Measurements from ENCODE around the gene APLP2.

Gene APLP2

GRCh38 chr11:130097285-130097684 is 27.6 kb downstream of the APLP2 start:
- ATAC-seq, result no peak
- TF ChIP-seq ZFP3 (CRISPR knock-in tag; IDR thresholded peaks at IDR 0.05) (no peak), PPARA (CRISPR knock-in tag; IDR thresholded peaks at IDR 0.05; ENCODE audit: borderline replicate concordance) (no peak), SNAI2 (CRISPR knock-in tag; IDR thresholded peaks at IDR 0.05) (no peak), ZNF8 (CRISPR knock-in tag; IDR thresholded peaks at IDR 0.05) (no peak)

- ATAC-seq, result no peak
- TF ChIP-seq ISL1 (CRISPR knock-in tag; IDR thresholded peaks at IDR 0.05) (no peak), SNAI2 (CRISPR knock-in tag; IDR thresholded peaks at IDR 0.05) (no peak)
Measured at GRCh38 chr11:130099356-130099755, 29.7 kb downstream of the APLP2 start.

GRCh38 chr11:130100381-130101095 is 30.8 kb downstream of the APLP2 start:
- no peak for ATAC-seq

More at GRCh38 chr11:130100381-130101095, 30.8 kb downstream of the APLP2 start:
- TF ChIP-seq ESRRG (CRISPR knock-in tag; IDR thresholded peaks at IDR 0.05) (no peak), ARNTL (CRISPR knock-in tag; IDR thresholded peaks at IDR 0.05; ENCODE audit: borderline replicate concordance, low read depth) (no peak), TSHZ2 (CRISPR knock-in tag; IDR thresholded peaks at IDR 0.05) (no peak), ZC3H10 (CRISPR knock-in tag; IDR thresholded peaks at IDR 0.05) (no peak), POU6F1 (CRISPR knock-in tag; IDR thresholded peaks at IDR 0.05; ENCODE audit: borderline replicate concordance, low read depth) (no peak), ISL1 (CRISPR knock-in tag; IDR thresholded peaks at IDR 0.05) (no peak), PATZ1 (CRISPR knock-in tag; IDR thresholded peaks at IDR 0.05; ENCODE audit: borderline replicate concordance) (no peak), ZNF8 (CRISPR knock-in tag; IDR thresholded peaks at IDR 0.05) (no peak), CREB5 (CRISPR knock-in tag; IDR thresholded peaks at IDR 0.05; ENCODE audit: low read depth) (no peak), ZNF565 (CRISPR knock-in tag; conservative IDR thresholded peaks at IDR 0.05; ENCODE audit: low read depth) (no peak), GLIS3 (CRISPR knock-in tag; IDR thresholded peaks at IDR 0.05) (no peak), ZNF70 (CRISPR knock-in tag; IDR thresholded peaks at IDR 0.05) (no peak), CSDC2 (CRISPR knock-in tag; IDR thresholded peaks at IDR 0.05) (no peak), ZFP30 (CRISPR knock-in tag; IDR thresholded peaks at IDR 0.05) (no peak)

Measured in SK-N-SH treated with all-trans-retinoic acid at 6 μM for 48 hours (cell line).